Smooth muscle cell (in vitro differentiated cells): ENCODE results near the gene NKG7. TPM values are rescaled to one million over a fixed set of nuclear protein-coding genes. Genes with fewer than 3 reads are reported as not detected.
A peak's percentile ranks its signal among the peaks of the same experiment; 100 is the strongest.

Source experiments
- DNase-seq: peaks from one replicate; lab custom pipeline; 2025; ENCODE audit not compliant: unreplicated experiment; lab: John Stamatoyannopoulos, UW
- H2AFZ ChIP-seq: fragments of 200-600 bp; sonication (generic); 2 replicates; pipeline ENCODE4 v1.6.0; 2016; ENCODE audit warnings: antibody characterized with exemption, low read depth, mild to moderate bottlenecking
- H3F3A ChIP-seq: fragments of 200-600 bp; sonication (generic); 2 replicates; pipeline ENCODE4 v1.6.0; 2017; ENCODE audit warnings: antibody characterized with exemption, low read depth
- H3K27ac ChIP-seq: fragments of 200-600 bp; sonication (generic); 2 replicates; pipeline ENCODE4 v1.5.1; 2016; ENCODE audit warnings: low read depth, mild to moderate bottlenecking
- H3K27me3 ChIP-seq: fragments of 200-600 bp; sonication (generic); 2 replicates; pipeline ENCODE4 v1.6.1; 2016; ENCODE audit warnings: low read depth, mild to moderate bottlenecking
- H3K36me3 ChIP-seq: fragments of 200-600 bp; sonication (generic); 2 replicates; pipeline ENCODE4 v1.5.1; 2016; ENCODE audit warnings: low read depth
- H3K4me1 ChIP-seq: fragments of 200-600 bp; sonication (generic); 2 replicates; pipeline ENCODE4 v1.5.1; 2016; ENCODE audit warnings: low read depth
- H3K4me2 ChIP-seq: fragments of 200-600 bp; sonication (generic); 2 replicates; pipeline ENCODE4 v1.6.0; 2016; ENCODE audit warnings: mild to moderate bottlenecking
- H3K4me3 ChIP-seq: fragments of 200-600 bp; sonication (generic); 2 replicates; pipeline ENCODE4 v1.5.1; 2016; ENCODE audit warnings: mild to moderate bottlenecking
- H3K79me2 ChIP-seq: fragments of 200-600 bp; sonication (generic); 2 replicates; pipeline ENCODE4 v1.6.0; 2016; ENCODE audit warnings: low read depth, mild to moderate bottlenecking
- H3K9ac ChIP-seq: fragments of 200-600 bp; sonication (generic); 2 replicates; pipeline ENCODE4 v1.6.0; 2016; ENCODE audit warnings: low read depth
- H3K9me3 ChIP-seq: fragments of 200-600 bp; sonication (generic); replicated peaks from 2 replicates; pipeline ENCODE4 v1.5.1; 2016; ENCODE audit warnings: low read depth
- H4K20me1 ChIP-seq: fragments of 200-600 bp; sonication (generic); 2 replicates; pipeline ENCODE4 v1.6.0; 2016; ENCODE audit warnings: low read depth
- CTCF ChIP-seq: fragments of 200-600 bp; sonication (generic); IDR thresholded peaks from 2 replicates; pipeline ENCODE4 v1.5.1; 2017; ENCODE audit warnings: borderline replicate concordance, mild to moderate bottlenecking, antibody characterized with exemption; ENCODE audit not compliant: insufficient read depth, poor library complexity, severe bottlenecking
- WGBS: methylation state at CpG from one replicate; pipeline ENCODE4 v1.1.7; 2016; ENCODE audit warnings: low lambda C conversion rate; 5-methylcytosine and 5-hydroxymethylcytosine counted together
- polyA plus RNA-seq: library from polyadenylated mRNA; unstranded; fragments of >200 nt; fragmentation: Nextera tagmentation; extraction: Ambion mirVana; gene quantifications from 2 replicates; pipeline ENCODE4 v1.2.1, GENCODE V29; 2016
- total RNA-seq: library from RNA; depleted of rRNA; stranded (reverse); fragments of >200 nt; gene quantifications from 2 replicates; pipeline ENCODE4 v1.2.3, GENCODE V29; 2014

The NKG7 gene
- total and polyA plus RNA-seq, 2 experiments from 2014 or later: not detected

DNA sequence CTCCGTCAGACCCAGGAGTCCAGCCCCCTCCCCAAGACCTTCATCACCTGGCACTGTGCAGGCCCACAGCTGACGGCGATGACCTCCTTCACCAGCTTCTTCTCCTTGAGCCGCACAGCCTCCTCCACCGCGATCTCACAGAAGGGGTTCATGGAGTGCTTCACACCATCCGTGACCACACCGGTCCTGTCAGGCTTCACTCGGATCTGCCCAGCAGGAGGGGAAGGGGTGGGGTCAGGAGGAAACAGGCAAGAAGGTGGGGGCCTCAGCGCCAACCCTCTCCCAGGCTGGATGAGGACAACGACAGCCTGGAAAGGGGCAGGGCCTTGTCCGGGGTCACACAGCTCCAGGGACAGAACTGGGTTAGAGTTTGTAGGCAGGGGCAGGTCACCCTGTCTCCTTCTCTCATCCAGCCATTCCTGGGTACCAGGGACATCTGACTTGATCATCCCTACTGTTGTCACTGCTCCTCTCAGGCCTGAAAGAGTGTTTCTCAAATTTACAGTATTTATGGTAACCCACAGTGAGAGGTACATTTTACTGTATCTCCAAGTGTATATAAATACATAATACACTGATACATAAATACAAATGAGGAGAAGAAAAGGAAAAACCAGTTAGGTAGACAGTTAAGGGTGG is 18.2 kb downstream of the NKG7 start:
- Histone ChIP-seq H3K4me1 (peaks cover 13% of the 10 kb centered on the region), H3K9me3 (no peaks in the 10 kb centered on the region), H2AFZ (no peak overlapping the region), H3K9ac (no peak overlapping the region), H4K20me1 (peaks cover 2% of the 10 kb centered on the region), H3K36me3 (no peaks in the 10 kb centered on the region), H3K79me2 (no peaks in the 10 kb centered on the region), H3F3A (peaks cover 6% of the 10 kb centered on the region), H3K4me3 (no peak overlapping the region), H3K27ac (peak overlapping the region; percentile 1), H3K27me3 (no peaks in the 10 kb centered on the region), H3K4me2 (no peak overlapping the region)
- DNase-seq: no peak
- no peak for TF ChIP-seq CTCF
- 70% methylated on average over 12 of the region's 12 CpGs for WGBS

DNA sequence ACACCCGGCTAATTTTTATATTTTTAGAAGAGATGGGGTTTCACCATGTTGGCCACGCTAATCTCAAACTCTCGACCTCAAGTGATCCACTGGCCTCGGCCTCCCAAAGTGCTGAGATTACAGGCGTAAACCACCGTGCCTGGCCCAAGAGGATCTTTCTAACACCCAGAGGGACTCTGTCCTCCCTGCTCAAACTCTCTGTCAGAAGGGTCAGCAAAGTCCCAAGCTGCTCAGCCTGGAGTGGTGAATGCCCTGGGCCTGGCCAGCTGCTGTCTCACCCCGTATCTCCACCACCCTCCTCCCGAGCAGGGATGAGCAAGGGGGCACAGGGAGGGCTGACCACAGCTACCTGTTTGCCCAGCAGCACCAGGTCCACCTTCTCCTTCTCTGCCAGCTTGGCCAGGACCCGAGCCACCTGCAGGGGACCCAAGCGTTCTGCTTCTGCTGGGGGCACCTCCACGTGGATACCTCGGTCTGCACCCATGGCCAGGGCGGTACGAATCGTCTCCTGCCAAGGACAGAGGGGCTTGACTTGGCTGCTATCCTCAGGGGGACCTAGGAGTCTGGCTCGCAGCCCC is 19.6 kb downstream of the NKG7 start:
- no peak overlapping the region for H3K4me3 ChIP-seq
- no peaks in the 10 kb centered on the region for H4K20me1 ChIP-seq
- TF ChIP-seq CTCF: no peak
- no peaks in the 10 kb centered on the region for H3K9me3 ChIP-seq
- peaks cover 6% of the 10 kb centered on the region for H3F3A ChIP-seq
- H3K36me3 ChIP-seq: no peaks in the 10 kb centered on the region
- H2AFZ ChIP-seq: no peak overlapping the region
- H3K79me2 ChIP-seq: no peaks in the 10 kb centered on the region
- 94% methylated on average over 16 of the region's 16 CpGs for WGBS
- H3K27me3 ChIP-seq: no peaks in the 10 kb centered on the region
- no peak for DNase-seq
- H3K27ac ChIP-seq: no peak overlapping the region
- peaks cover 13% of the 10 kb centered on the region for H3K4me1 ChIP-seq
- no peak overlapping the region for H3K4me2 ChIP-seq
- no peak overlapping the region for H3K9ac ChIP-seq

DNA sequence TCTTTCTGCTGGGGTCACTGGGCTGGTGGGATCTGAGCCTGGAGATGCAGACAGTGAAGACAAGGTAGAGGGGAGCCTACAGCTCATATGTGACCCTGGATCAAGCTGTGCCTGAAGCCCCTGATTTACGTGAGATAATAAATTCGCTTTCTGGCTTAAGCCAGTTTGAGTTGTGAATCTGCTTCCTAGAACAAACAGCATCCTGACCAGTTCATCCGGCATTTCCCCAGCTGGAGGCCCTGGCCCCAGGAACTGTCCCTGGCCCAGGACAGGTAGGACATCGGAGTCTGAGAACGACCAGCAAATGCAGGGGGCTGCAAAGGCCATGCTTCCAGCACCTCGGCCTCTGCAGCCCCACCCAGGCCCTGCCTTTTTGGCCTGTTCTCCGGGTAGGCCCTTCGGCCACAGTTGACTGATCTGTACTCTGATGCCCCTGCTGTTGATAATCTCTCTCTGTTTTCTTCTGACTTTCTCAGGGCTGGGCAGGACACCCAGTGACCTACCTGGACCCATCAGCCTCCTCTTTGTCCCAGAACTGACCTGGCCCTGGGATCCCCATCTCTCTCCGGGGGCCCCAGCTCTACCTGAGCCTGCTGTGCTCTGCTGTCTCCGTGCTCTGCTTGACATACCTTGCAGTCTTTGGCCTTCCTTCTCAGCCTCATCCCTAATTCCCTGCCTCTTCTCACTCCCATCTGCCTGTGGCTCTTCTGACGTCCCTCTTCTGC is 21.0 kb downstream of the NKG7 start:
- H3K9me3 ChIP-seq: no peaks in the 10 kb centered on the region
- no peak overlapping the region for H3K9ac ChIP-seq
- no peaks in the 10 kb centered on the region for H4K20me1 ChIP-seq
- no peak overlapping the region for H3K4me3 ChIP-seq
- WGBS: 96% methylated on average over 11 of the region's 11 CpGs
- peaks cover 6% of the 10 kb centered on the region for H3F3A ChIP-seq
- no peak overlapping the region for H3K4me2 ChIP-seq
- peaks cover 13% of the 10 kb centered on the region for H3K4me1 ChIP-seq
- DNase-seq: no peak
- H3K27ac ChIP-seq: peak overlapping the region; percentile 37
- H3K27me3 ChIP-seq: no peaks in the 10 kb centered on the region
- H2AFZ ChIP-seq: no peak overlapping the region
- H3K36me3 ChIP-seq: no peaks in the 10 kb centered on the region
- TF ChIP-seq CTCF: no peak
- no peaks in the 10 kb centered on the region for H3K79me2 ChIP-seq
